GM19099 (cell line): Measurements from ENCODE around the gene IRGC.

Experiments used
- POLR2A ChIP-seq: IDR thresholded peaks from 3 replicates; pipeline ENCODE4 v1.6.1; 2011; ENCODE audit warnings: low read depth; ENCODE audit not compliant: insufficient read length; ENCODE audit errors: extremely low read depth

Gene IRGC

GRCh38 chr19:43707158-43707712, 8.6 kb upstream of the IRGC start:
- no peak for TF ChIP-seq POLR2A

GRCh38 chr19:43708716-43709115, 7.2 kb upstream of the IRGC start:
- TF ChIP-seq POLR2A: no peak

- no peak for TF ChIP-seq POLR2A
These were observed 4.0 kb upstream of the IRGC start for GRCh38 chr19:43711751-43712355.

GRCh38 chr19:43713208-43713607, 2.7 kb upstream of the IRGC start:
- TF ChIP-seq POLR2A: no peak

- no peak for TF ChIP-seq POLR2A
These were observed 2.9 kb downstream of the IRGC start for GRCh38 chr19:43718627-43719377.

- no peak for TF ChIP-seq POLR2A
These were observed 3.5 kb downstream of the IRGC start for GRCh38 chr19:43719378-43719868.

- no peak for TF ChIP-seq POLR2A
These were observed 4.0 kb downstream of the IRGC start for GRCh38 chr19:43719918-43720317.

- no peak for TF ChIP-seq POLR2A
These were observed 5.1 kb downstream of the IRGC start for GRCh38 chr19:43720936-43721335.

- no peak for TF ChIP-seq POLR2A
These were observed 5.7 kb downstream of the IRGC start for GRCh38 chr19:43721469-43722048.

- TF ChIP-seq POLR2A: no peak
These were observed 7.7 kb downstream of the IRGC start for GRCh38 chr19:43723588-43723987.

- no peak for TF ChIP-seq POLR2A
These were observed 9.0 kb downstream of the IRGC start for GRCh38 chr19:43724896-43725295.

GRCh38 chr19:43725468-43725867, 9.6 kb downstream of the IRGC start:
- no peak for TF ChIP-seq POLR2A

- TF ChIP-seq POLR2A: no peak
These were observed 11.1 kb downstream of the IRGC start for GRCh38 chr19:43726736-43727592.

- TF ChIP-seq POLR2A: no peak
These were observed 11.6 kb downstream of the IRGC start for GRCh38 chr19:43727593-43727853.

GRCh38 chr19:43729919-43730318, 14.0 kb downstream of the IRGC start:
- TF ChIP-seq POLR2A: no peak
